HepG2 (cell line): ENCODE results near the gene CORO7. TPM values are rescaled to one million over a fixed set of nuclear protein-coding genes. Genes with fewer than 3 reads are reported as not detected.

ENCODE experiments used
- ATAC-seq: fragments of 200-7000 bp; cut with Tn5 transposase; 3 replicates; pipeline ENCODE4 v1.9.1; 2020; ENCODE audit warnings: mild to moderate bottlenecking, moderate library complexity
- BruUV-seq: library from RNA; stranded (reverse); fragments of 400-500 nt; replicated peaks from 2 replicates; lab custom pipeline; 2021; lab: Mats Ljungman, UMichigan
- CTCF ChIA-PET: fragments of 300-600 bp; formaldehyde crosslinking; extraction: SDS; loops from one replicate; lab custom pipeline; 2021; ENCODE audit warnings: low total read pairs, inconsistent platforms, low intra/inter-chr PET ratio; lab: Yijun Ruan, JAX
- POLR2A ChIA-PET: fragments of 350-600 bp; sonication (Branson Sonifier 250); formaldehyde crosslinking; loops from one replicate; lab custom pipeline; 2020; ENCODE audit warnings: antibody characterized with exemption, inconsistent platforms; lab: Yijun Ruan, JAX
- DNase-seq: peaks from one replicate; pipeline ENCODE4 v3.0.0-alpha.2; 2015; ENCODE audit warnings: low spot score
- FAIRE-seq: peaks from 3 replicates; lab custom pipeline; 2011; peaks lifted over from hg19 to GRCh38; lab: Jason Lieb, UNC
- H2AFZ ChIP-seq: one replicate; pipeline ENCODE4 v1.6.1; 2011; ENCODE audit warnings: low read length, inconsistent platforms
- H3K27ac ChIP-seq: fragments of 300-600 bp; 3 replicates; pipeline ENCODE4 v1.8.0; 2011; ENCODE audit warnings: mixed run types, mild to moderate bottlenecking, mixed read lengths, low read length, inconsistent platforms; ENCODE audit not compliant: insufficient read depth; ENCODE audit errors: extremely low read length
- H3K27me3 ChIP-seq, 2 experiments: fragments of 200-600 bp in 1 of 2; 2 replicates in 1 of 2; 3 replicates in 1 of 2; pipeline versions ENCODE4 v1.6.0 to v1.8.0; 2011; ENCODE audit warnings: low read length in 2 of 2, mild to moderate bottlenecking in 2 of 2, moderate library complexity in 2 of 2, inconsistent platforms in 1 of 2; ENCODE audit not compliant: insufficient read depth in 2 of 2, control insufficient read depth in 1 of 2
- H3K36me3 ChIP-seq, 2 experiments: fragments of 200-600 bp in 1 of 2; replicated peaks in 1 of 2; 2 replicates in 1 of 2; 3 replicates in 1 of 2; pipeline versions ENCODE4 v1.5.1 to v1.8.0; 2011; ENCODE audit warnings: low read length in 2 of 2, inconsistent platforms in 1 of 2; ENCODE audit not compliant: insufficient read depth in 2 of 2, control insufficient read depth in 1 of 2
- H3K4me1 ChIP-seq: 2 replicates; pipeline ENCODE4 v1.5.1; 2012; ENCODE audit warnings: low read length, inconsistent platforms; ENCODE audit not compliant: insufficient read depth
- H3K4me2 ChIP-seq: 2 replicates; pipeline ENCODE4 v1.6.0; 2011; ENCODE audit warnings: low read depth, low read length, inconsistent platforms
- H3K4me3 ChIP-seq, 3 experiments: fragments of 200-600 bp in 1 of 3; sonication (generic), shearing (Covaris generic) in 1 of 3; replicated peaks in 1 of 3; 2 replicates each; pipeline ENCODE4 v1.5.1; 2011 to 2016; ENCODE audit warnings: low read length in 3 of 3, inconsistent platforms in 2 of 3, low read depth in 2 of 3, mild to moderate bottlenecking in 2 of 3, control low read depth in 1 of 3, mixed read lengths in 1 of 3; ENCODE audit not compliant: insufficient read depth in 1 of 3
- H3K79me2 ChIP-seq: one replicate; pipeline ENCODE4 v1.6.1; 2011; ENCODE audit warnings: low read length, inconsistent platforms; ENCODE audit not compliant: insufficient read depth
- H3K9ac ChIP-seq: 2 replicates; pipeline ENCODE4 v1.6.0; 2011; ENCODE audit warnings: mild to moderate bottlenecking, low read depth, low read length, inconsistent platforms; ENCODE audit not compliant: insufficient read depth
- H3K9me3 ChIP-seq: 2 replicates; pipeline ENCODE4 v1.5.1; 2012; ENCODE audit warnings: mild to moderate bottlenecking, low read length
- H4K20me1 ChIP-seq: 2 replicates; pipeline ENCODE4 v1.6.0; 2011; ENCODE audit warnings: inconsistent platforms, mild to moderate bottlenecking, low read length, moderate library complexity; ENCODE audit not compliant: insufficient read depth
- ARNTL ChIP-seq: sonication (generic); formaldehyde crosslinking; IDR thresholded peaks from 2 replicates; pipeline ENCODE4 v1.4.0; 2020; ENCODE audit warnings: mild to moderate bottlenecking, missing genetic modification reagents
- PAWR ChIP-seq: sonication (generic); formaldehyde crosslinking; IDR thresholded peaks from 2 replicates; pipeline ENCODE4 v1.4.0; 2020; ENCODE audit warnings: missing genetic modification reagents, mild to moderate bottlenecking, borderline replicate concordance
- RBFOX2 ChIP-seq: fragments of 200-400 bp; formaldehyde crosslinking; IDR thresholded peaks from 2 replicates; pipeline ENCODE4 v1.6.1; 2017; ENCODE audit warnings: low read depth, mild to moderate bottlenecking, low read length
- ZNF160 ChIP-seq: sonication (generic); formaldehyde crosslinking; IDR thresholded peaks from 2 replicates; pipeline ENCODE4 v1.8.0; 2022; ENCODE audit warnings: mild to moderate bottlenecking, inconsistent platforms, missing genetic modification reagents
- ZNF557 ChIP-seq: sonication (generic); formaldehyde crosslinking; IDR thresholded peaks from 2 replicates; pipeline ENCODE4 v1.4.0; 2020; ENCODE audit warnings: missing genetic modification reagents
- ZNF672 ChIP-seq: sonication (generic); formaldehyde crosslinking; IDR thresholded peaks from 2 replicates; pipeline ENCODE4 v1.8.1; 2022; ENCODE audit warnings: missing genetic modification reagents
- WGBS: methylation state at CpG from one replicate; pipeline ENCODE4 v1.1.6; 2017; ENCODE audit warnings: low lambda C conversion rate; 5-methylcytosine and 5-hydroxymethylcytosine counted together
- in situ Hi-C: cut with HindIII; loops from 2 replicates; pipeline ENCODE4 v1.10.0; 2017; ENCODE audit warnings: low pct_unique_long_range_greater_than_20kb; ENCODE audit not compliant: extremely low pct_ligation_motif_present
- intact Hi-C: fragments of 100-400 bp; cut with micrococcal nuclease; formaldehyde crosslinking; loops from one replicate; pipeline ENCODE4 v1.10.0; 2022; ENCODE audit not compliant: unreplicated experiment
- polyA plus RNA-seq, 8 experiments: library from polyadenylated mRNA; depleted of rRNA in 3 of 8; stranded (reverse) in 7 of 8; unstranded in 1 of 8; fragments of >200 nt; fragmentation: Illumina TruSeq in 4 of 8; extraction: Trizol in 4 of 8; gene quantifications; 2 replicates each; pipeline versions ENCODE4 v1.2.1 to v1.2.3, GENCODE V29; 2011 to 2016; ENCODE audit warnings: low read depth in 4 of 8, missing spikeins in 1 of 8, mixed read lengths in 1 of 8; ENCODE audit not compliant: insufficient read depth in 1 of 8
- total RNA-seq, 5 experiments: library from RNA; depleted of rRNA; stranded (reverse); fragments of >200 nt; fragmentation: Illumina TruSeq; extraction: Trizol; gene quantifications; 2 replicates each; pipeline ENCODE4 v1.2.3, GENCODE V29; 2016; ENCODE audit warnings: low read depth in 1 of 5
- TF ChIP-seq, protein P1 (sequence below): sonication (generic); formaldehyde crosslinking; IDR thresholded peaks from 2 replicates; pipeline ENCODE4 v1.4.0; 2020; ENCODE audit warnings: mild to moderate bottlenecking, low read depth, missing genetic modification reagents
- TF ChIP-seq, protein P2 (sequence below): sonication (generic); formaldehyde crosslinking; IDR thresholded peaks from 2 replicates; pipeline ENCODE4 v1.5.1; 2020; ENCODE audit warnings: mild to moderate bottlenecking, missing genetic modification reagents, borderline replicate concordance

Gene CORO7
- total and polyA plus RNA-seq, 2 of the 13 experiments (the other 11 are each of a cell fraction or from before 2014, with no cell fraction given), result 9.9 to 14.3 TPM

DNA sequence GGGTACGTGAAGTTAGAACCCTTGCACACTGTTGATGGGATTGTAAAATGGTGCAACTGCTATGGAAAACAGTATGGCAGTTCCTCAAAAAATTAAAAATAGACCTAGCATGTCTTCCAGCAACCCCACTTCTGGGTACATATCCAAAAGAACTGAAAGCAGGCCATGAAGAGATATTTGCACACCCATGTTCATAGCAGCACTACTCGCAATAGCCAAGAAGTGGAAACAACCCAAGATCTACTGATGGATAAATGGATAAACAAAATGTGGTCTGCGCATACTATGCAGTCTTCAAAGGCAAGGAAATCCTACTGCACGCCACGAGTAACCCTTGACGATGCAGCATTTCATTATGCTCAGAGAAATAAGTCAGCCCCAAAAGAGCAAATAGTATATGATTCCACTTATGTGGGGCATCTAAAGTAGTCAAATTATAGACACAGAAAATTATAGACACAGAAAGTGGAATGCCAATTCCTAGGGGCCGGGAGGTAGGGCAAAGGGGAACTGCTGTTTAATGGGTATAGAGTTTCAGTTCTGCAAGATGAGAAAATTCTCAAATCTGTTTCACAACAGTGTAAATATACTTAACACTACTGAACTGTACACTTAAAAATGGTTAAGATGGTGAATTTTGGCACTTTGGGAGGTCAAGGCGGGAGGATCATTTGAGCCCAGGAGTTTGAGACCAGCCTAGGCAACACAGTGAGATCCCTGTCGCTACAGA, 17.2 kb downstream of the CORO7 start:
- FAIRE-seq (no peak), DNase-seq (no peak), ATAC-seq (no peak)
- Histone ChIP-seq H3K79me2 (no peaks in the 10 kb centered on the region), H3K27me3 (no peaks in the 10 kb centered on the region), H3K27ac (no peak overlapping the region), H2AFZ (no peak overlapping the region), H3K4me1 (peaks cover 23% of the 10 kb centered on the region), H3K9ac (no peak overlapping the region), H3K36me3 (peaks cover 1 to 17% of the 10 kb centered on the region in 2 experiments; a peak in 2 of 5 replicates), H4K20me1 (no peaks in the 10 kb centered on the region), H3K9me3 (no peaks in the 10 kb centered on the region), H3K4me3 (no peak overlapping the region), H3K4me2 (no peak overlapping the region)
- in situ Hi-C loops (no loop called here), intact Hi-C loops (no loop called here)
- CTCF ChIA-PET, result interaction anchor here (1.4 kb wide), 1 partner anchor 40 kb away, joined by 6 read pairs; no protein-coding TSS in a partner anchor
- no TSS peak for BruUV-seq
- POLR2A ChIA-PET, result interaction anchor here (2.0 kb wide), 1 partner anchor 29 kb away, joined by 6 read pairs; no protein-coding TSS in a partner anchor
- 95% methylated on average over 9 of the region's 9 CpGs for WGBS
- TF ChIP-seq PAWR (no peak), ARNTL (no peak), ZNF557 (no peak), RBFOX2 (no peak), ZNF160 (CRISPR knock-in tag) (no peak), ZNF672 (CRISPR knock-in tag) (no peak)
- TF ChIP-seq, protein P1, sequence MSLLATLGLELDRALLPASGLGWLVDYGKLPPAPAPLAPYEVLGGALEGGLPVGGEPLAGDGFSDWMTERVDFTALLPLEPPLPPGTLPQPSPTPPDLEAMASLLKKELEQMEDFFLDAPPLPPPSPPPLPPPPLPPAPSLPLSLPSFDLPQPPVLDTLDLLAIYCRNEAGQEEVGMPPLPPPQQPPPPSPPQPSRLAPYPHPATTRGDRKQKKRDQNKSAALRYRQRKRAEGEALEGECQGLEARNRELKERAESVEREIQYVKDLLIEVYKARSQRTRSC, result no peak
- TF ChIP-seq, protein P2, sequence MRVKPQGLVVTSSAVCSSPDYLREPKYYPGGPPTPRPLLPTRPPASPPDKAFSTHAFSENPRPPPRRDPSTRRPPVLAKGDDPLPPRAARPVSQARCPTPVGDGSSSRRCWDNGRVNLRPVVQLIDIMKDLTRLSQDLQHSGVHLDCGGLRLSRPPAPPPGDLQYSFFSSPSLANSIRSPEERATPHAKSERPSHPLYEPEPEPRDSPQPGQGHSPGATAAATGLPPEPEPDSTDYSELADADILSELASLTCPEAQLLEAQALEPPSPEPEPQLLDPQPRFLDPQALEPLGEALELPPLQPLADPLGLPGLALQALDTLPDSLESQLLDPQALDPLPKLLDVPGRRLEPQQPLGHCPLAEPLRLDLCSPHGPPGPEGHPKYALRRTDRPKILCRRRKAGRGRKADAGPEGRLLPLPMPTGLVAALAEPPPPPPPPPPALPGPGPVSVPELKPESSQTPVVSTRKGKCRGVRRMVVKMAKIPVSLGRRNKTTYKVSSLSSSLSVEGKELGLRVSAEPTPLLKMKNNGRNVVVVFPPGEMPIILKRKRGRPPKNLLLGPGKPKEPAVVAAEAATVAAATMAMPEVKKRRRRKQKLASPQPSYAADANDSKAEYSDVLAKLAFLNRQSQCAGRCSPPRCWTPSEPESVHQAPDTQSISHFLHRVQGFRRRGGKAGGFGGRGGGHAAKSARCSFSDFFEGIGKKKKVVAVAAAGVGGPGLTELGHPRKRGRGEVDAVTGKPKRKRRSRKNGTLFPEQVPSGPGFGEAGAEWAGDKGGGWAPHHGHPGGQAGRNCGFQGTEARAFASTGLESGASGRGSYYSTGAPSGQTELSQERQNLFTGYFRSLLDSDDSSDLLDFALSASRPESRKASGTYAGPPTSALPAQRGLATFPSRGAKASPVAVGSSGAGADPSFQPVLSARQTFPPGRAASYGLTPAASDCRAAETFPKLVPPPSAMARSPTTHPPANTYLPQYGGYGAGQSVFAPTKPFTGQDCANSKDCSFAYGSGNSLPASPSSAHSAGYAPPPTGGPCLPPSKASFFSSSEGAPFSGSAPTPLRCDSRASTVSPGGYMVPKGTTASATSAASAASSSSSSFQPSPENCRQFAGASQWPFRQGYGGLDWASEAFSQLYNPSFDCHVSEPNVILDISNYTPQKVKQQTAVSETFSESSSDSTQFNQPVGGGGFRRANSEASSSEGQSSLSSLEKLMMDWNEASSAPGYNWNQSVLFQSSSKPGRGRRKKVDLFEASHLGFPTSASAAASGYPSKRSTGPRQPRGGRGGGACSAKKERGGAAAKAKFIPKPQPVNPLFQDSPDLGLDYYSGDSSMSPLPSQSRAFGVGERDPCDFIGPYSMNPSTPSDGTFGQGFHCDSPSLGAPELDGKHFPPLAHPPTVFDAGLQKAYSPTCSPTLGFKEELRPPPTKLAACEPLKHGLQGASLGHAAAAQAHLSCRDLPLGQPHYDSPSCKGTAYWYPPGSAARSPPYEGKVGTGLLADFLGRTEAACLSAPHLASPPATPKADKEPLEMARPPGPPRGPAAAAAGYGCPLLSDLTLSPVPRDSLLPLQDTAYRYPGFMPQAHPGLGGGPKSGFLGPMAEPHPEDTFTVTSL (CRISPR knock-in tag), result no peak
